B cell (primary cell): ENCODE results near the gene HEXIM1.

ENCODE experiments used
- CTCF ChIP-seq: fragments of 200-600 bp; IDR thresholded peaks from one replicate; pipeline ENCODE4 v1.8.0; 2022; ENCODE audit warnings: antibody characterized with exemption, mild to moderate bottlenecking
- EZH2 ChIP-seq: IDR thresholded peaks from 2 replicates; pipeline ENCODE4 v1.6.1; 2012; ENCODE audit warnings: borderline replicate concordance, low read depth, mild to moderate bottlenecking, moderate library complexity, low read length; ENCODE audit not compliant: insufficient read depth, poor library complexity, severe bottlenecking

- TF ChIP-seq CTCF: no peak
- no peak for TF ChIP-seq EZH2
Observed at GRCh38 chr17:45106096-45106495, 42.2 kb upstream of the HEXIM1 start.
